ENCODE measurements around the gene CNTNAP2. TPM values are rescaled to one million over a fixed set of nuclear protein-coding genes. Genes with fewer than 3 reads are reported as not detected.

CNTNAP2 gene
- total RNA-seq, 1 donor from 2014 or later: 4.2 TPM

DNA sequence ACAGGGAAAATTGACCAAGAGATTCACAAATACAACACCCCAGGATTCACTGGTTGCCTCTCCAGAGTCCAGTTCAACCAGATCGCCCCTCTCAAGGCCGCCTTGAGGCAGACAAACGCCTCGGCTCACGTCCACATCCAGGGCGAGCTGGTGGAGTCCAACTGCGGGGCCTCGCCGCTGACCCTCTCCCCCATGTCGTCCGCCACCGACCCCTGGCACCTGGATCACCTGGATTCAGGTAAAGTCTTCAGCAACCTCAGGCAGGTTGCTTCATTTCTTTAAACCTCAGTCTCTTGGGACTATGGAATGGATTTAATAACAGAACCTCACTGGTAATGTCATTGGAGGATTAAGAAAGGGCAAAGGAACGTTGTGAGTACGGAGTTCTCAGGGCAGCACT, 2267.1 kb downstream of the CNTNAP2 start:
- Mint-ChIP-seq H3K27ac (no peak overlapping the region), H3K9me3 (peaks cover 4% of the 10 kb centered on the region), H3K27me3 (ENCODE audit: low read depth) (no peaks in the 10 kb centered on the region), H3K4me3 (no peak overlapping the region), H3K36me3 (peaks cover 1% of the 10 kb centered on the region), H3K4me1 (peaks cover 5% of the 10 kb centered on the region)
- DNase-seq (ENCODE audit: low spot score in 2 of 2, unreplicated experiment in 2 of 2): no peak
- TF ChIP-seq, protein P1, sequence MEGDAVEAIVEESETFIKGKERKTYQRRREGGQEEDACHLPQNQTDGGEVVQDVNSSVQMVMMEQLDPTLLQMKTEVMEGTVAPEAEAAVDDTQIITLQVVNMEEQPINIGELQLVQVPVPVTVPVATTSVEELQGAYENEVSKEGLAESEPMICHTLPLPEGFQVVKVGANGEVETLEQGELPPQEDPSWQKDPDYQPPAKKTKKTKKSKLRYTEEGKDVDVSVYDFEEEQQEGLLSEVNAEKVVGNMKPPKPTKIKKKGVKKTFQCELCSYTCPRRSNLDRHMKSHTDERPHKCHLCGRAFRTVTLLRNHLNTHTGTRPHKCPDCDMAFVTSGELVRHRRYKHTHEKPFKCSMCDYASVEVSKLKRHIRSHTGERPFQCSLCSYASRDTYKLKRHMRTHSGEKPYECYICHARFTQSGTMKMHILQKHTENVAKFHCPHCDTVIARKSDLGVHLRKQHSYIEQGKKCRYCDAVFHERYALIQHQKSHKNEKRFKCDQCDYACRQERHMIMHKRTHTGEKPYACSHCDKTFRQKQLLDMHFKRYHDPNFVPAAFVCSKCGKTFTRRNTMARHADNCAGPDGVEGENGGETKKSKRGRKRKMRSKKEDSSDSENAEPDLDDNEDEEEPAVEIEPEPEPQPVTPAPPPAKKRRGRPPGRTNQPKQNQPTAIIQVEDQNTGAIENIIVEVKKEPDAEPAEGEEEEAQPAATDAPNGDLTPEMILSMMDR (IDR thresholded peaks at IDR 0.05; ENCODE audit: unreplicated experiment): no peak

DNA sequence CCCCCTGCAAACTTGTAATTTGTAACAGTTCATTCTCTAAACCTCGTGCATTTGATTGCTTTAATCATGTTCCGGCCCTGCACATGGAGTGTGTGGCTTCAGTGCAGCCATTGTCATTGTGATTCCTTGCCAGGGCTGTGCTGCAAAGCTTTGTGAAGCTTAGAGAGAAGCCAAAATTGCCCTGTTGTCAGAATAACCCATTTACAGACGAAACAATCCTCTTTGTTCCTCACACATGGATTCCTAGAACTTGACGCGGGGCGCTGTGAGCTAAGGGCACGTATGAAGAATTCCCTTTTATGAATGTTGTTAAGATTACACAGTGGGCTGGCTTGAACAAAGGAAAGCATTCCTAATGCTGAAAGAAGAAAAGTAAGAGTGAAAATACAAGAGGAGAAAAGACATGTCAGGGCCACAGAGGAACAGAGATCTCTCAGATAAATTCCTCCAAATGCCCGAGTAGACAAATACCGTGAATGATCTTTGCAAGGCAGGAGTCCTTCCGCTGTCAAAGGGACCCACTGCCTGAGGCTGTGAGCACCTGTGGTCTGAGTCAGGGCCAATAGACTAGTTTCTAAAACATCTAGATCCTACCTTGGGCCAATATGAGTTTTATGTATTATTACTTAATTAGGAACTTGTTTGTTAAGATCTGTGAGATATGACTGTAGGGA, 2268.5 kb downstream of the CNTNAP2 start:
- Mint-ChIP-seq H3K4me3 (no peak overlapping the region), H3K4me1 (peaks cover 5% of the 10 kb centered on the region), H3K36me3 (peaks cover 6% of the 10 kb centered on the region), H3K9me3 (peaks cover 11% of the 10 kb centered on the region), H3K27ac (no peak overlapping the region), H3K27me3 (ENCODE audit: low read depth) (no peaks in the 10 kb centered on the region)
- no peak for DNase-seq (ENCODE audit: low spot score in 2 of 2, unreplicated experiment in 2 of 2)
- TF ChIP-seq, protein P1 (IDR thresholded peaks at IDR 0.05; ENCODE audit: unreplicated experiment): no peak

DNA sequence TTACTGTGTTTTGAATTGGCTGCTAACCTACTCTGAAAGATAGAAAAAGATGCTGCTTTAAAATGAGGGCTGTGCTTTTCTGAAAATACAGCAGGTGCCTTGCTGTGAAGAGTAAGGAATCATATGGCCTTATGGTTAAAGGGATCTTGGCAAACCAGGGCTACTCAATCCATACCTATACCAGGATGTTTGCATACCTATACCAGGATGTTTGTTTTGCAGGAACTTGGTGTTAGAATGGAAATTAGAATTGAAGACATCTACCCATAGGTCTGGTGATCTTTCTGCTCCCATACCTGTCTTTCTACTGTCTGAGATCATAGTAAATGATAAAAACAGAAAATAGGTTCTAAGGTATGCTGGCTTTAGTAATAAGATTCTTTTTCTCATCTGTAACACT, 2273.8 kb downstream of the CNTNAP2 start:
- no peaks in the 10 kb centered on the region for H3K27me3 Mint-ChIP-seq (ENCODE audit: low read depth)
- H3K4me1 Mint-ChIP-seq: peaks cover 3% of the 10 kb centered on the region
- TF ChIP-seq, protein P1 (IDR thresholded peaks at IDR 0.05; ENCODE audit: unreplicated experiment): no peak
- H3K4me3 Mint-ChIP-seq: no peak overlapping the region
- peaks cover 6% of the 10 kb centered on the region for H3K36me3 Mint-ChIP-seq
- H3K27ac Mint-ChIP-seq: no peak overlapping the region
- H3K9me3 Mint-ChIP-seq: peaks cover 7% of the 10 kb centered on the region
- no peak for DNase-seq (ENCODE audit: low spot score in 2 of 2, unreplicated experiment in 2 of 2)

DNA sequence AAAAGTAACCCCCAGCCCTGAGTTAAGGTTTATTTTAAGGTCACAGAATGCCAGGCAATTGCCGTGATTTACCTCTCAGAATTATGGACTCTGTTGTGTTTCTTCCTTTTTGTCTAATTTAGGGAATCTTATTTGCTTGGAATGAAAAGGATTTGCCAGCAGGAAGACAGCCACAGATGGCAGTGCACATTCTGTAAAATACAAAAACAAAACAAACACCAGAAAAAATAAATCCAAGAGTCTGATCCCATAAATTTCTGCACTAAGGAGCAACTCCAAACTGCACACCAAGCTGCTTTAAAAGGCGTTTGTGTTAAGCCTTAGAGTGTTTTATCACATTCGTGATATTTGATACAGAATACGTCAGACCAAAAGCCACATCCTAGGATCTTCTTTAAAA, 2275.0 kb downstream of the CNTNAP2 start:
- no peak overlapping the region for H3K27ac Mint-ChIP-seq
- no peak overlapping the region for H3K4me3 Mint-ChIP-seq
- H3K4me1 Mint-ChIP-seq: peaks cover 11% of the 10 kb centered on the region
- peaks cover 3% of the 10 kb centered on the region for H3K27me3 Mint-ChIP-seq (ENCODE audit: low read depth)
- peaks cover 6% of the 10 kb centered on the region for H3K36me3 Mint-ChIP-seq
- DNase-seq (ENCODE audit: low spot score in 2 of 2, unreplicated experiment in 2 of 2): no peak
- H3K9me3 Mint-ChIP-seq: peaks cover 7% of the 10 kb centered on the region
- TF ChIP-seq, protein P1 (IDR thresholded peaks at IDR 0.05; ENCODE audit: unreplicated experiment): no peak

GRCh38 chr7:148394582-148394981, 2278.0 kb downstream of the CNTNAP2 start:
- Mint-ChIP-seq H3K4me3 (no peak overlapping the region), H3K27me3 (ENCODE audit: low read depth) (peaks cover 3% of the 10 kb centered on the region), H3K27ac (no peak overlapping the region), H3K4me1 (peaks cover 17% of the 10 kb centered on the region), H3K9me3 (no peaks in the 10 kb centered on the region), H3K36me3 (no peaks in the 10 kb centered on the region)
- no peak for DNase-seq (ENCODE audit: low spot score in 2 of 2, unreplicated experiment in 2 of 2)
- TF ChIP-seq, protein P1 (IDR thresholded peaks at IDR 0.05; ENCODE audit: unreplicated experiment): no peak
